Measurements from ENCODE around the gene SLC27A3. TPM values are rescaled to one million over a fixed set of nuclear protein-coding genes. Genes with fewer than 3 reads are reported as not detected.

Gene SLC27A3
- polyA plus RNA-seq, 2 of the 4 experiments (the other 2 are of a cell fraction): 1.3 to 2.1 TPM

GRCh38 chr1:153735090-153735420 is 40.2 kb upstream of the SLC27A3 start (continued):
- TF ChIP-seq CTCF (IDR thresholded peaks at IDR 0.05): no peak
- no peak for TF ChIP-seq NPAS2 (CRISPR knock-in tag; IDR thresholded peaks at IDR 0.05; ENCODE audit: borderline replicate concordance)
- no peak for TF ChIP-seq EHF (CRISPR knock-in tag; IDR thresholded peaks at IDR 0.05)
- no peak for TF ChIP-seq ZNF302 (CRISPR knock-in tag; IDR thresholded peaks at IDR 0.05)
- TF ChIP-seq POLR2AphosphoS2 (conservative IDR thresholded peaks at IDR 0.05; ENCODE audit: low read length): no peak
- TF ChIP-seq NFE2L2 (conservative IDR thresholded peaks at IDR 0.05; ENCODE audit: low read length): no peak

GRCh38 chr1:153741986-153742385 is 33.2 kb upstream of the SLC27A3 start:
- POLR2A ChIA-PET: no interaction called here
- Histone ChIP-seq H3K4me1 (peaks cover 23% of the 10 kb centered on the region), H3K9me3 (no peaks in the 10 kb centered on the region), H3K4me2 (peak overlapping the region; percentile 61), H3K27ac (peak overlapping the region in 1 of 2 experiments; percentile 74; a peak in 4 of 6 replicates), H3K4me3 (no peak overlapping the region)
- TF ChIP-seq CHD2 (IDR thresholded peaks at IDR 0.05; ENCODE audit: low read length, partially characterized antibody): no peak
- no peak for TF ChIP-seq PHF8 (IDR thresholded peaks at IDR 0.05; ENCODE audit: borderline replicate concordance, low read depth)
- no peak for TF ChIP-seq RNF2 (IDR thresholded peaks at IDR 0.05; ENCODE audit: borderline replicate concordance, low read depth)
- no peak for TF ChIP-seq ESRRA (IDR thresholded peaks at IDR 0.05; ENCODE audit: borderline replicate concordance, low read length)
- TF ChIP-seq ZNF302 (CRISPR knock-in tag; IDR thresholded peaks at IDR 0.05): no peak
- no peak for TF ChIP-seq SMC3 (IDR thresholded peaks at IDR 0.05)
- TF ChIP-seq PBX3 (IDR thresholded peaks at IDR 0.05): no peak
- no peak for TF ChIP-seq RFX5 (IDR thresholded peaks at IDR 0.05)
- TF ChIP-seq SREBF2 (IDR thresholded peaks at IDR 0.05): no peak
- no peak for TF ChIP-seq CEBPB (IDR thresholded peaks at IDR 0.05)
- TF ChIP-seq NPAS2 (CRISPR knock-in tag; IDR thresholded peaks at IDR 0.05; ENCODE audit: borderline replicate concordance): no peak
- TF ChIP-seq MYC (IDR thresholded peaks at IDR 0.05; ENCODE audit: borderline replicate concordance, low read length): no peak
- TF ChIP-seq USF2 (IDR thresholded peaks at IDR 0.05): no peak
- no peak for TF ChIP-seq HDAC2 (IDR thresholded peaks at IDR 0.05)
- no peak for TF ChIP-seq BHLHE40 (IDR thresholded peaks at IDR 0.05; ENCODE audit: low read depth, low read length)
- no peak for FAIRE-seq
- WGBS (ENCODE audit: missing lambda C conversion rate): 74% methylated on average over 2 of the region's 2 CpGs
- CTCF ChIA-PET: interaction anchor here (0.5 to 3.2 kb wide), 5 partner anchors 8 to 204 kb away, joined by 3 to 19 read pairs (median 4); partner anchors contain the start of genes DENND4B and NPR1
- no peak for DNase-seq (ENCODE audit: low read depth in 1 of 2, low spot score in 1 of 2)
- no peak for ATAC-seq

GRCh38 chr1:153742411-153743142 is 32.6 kb upstream of the SLC27A3 start:
- ATAC-seq (peak; percentile 19 to 54; a peak in 3 of 6 replicates), FAIRE-seq (no peak), DNase-seq (ENCODE audit: low read depth in 1 of 2, low spot score in 1 of 2) (peak in 1 of 2 experiments; percentile 39)
- no peak for TF ChIP-seq CHD2 (IDR thresholded peaks at IDR 0.05; ENCODE audit: low read length, partially characterized antibody)
- no peak for TF ChIP-seq FOSL2 (IDR thresholded peaks at IDR 0.05)
- peak; percentile 17; the same call in 1 of the 2 replicates for TF ChIP-seq FOSL2 (CRISPR knock-in tag; IDR thresholded peaks at IDR 0.05)
- H3K4me2 ChIP-seq: peak overlapping the region; percentile 61
- peak overlapping the region in 1 of 2 experiments; percentile 74; a peak in 3 of 6 replicates for H3K27ac ChIP-seq
- ChIA-PET POLR2A (no interaction called here), CTCF (interaction anchor here (0.5 to 3.2 kb wide), 7 partner anchors 10 to 390 kb away, joined by 3 to 19 read pairs (median 4); partner anchors contain the start of genes DENND4B and NPR1)
- WGBS (ENCODE audit: missing lambda C conversion rate): 63% methylated on average over 5 of the region's 5 CpGs
- H3K9me3 ChIP-seq: no peaks in the 10 kb centered on the region
- H3K4me1 ChIP-seq: peaks cover 23% of the 10 kb centered on the region
- H3K4me3 ChIP-seq: no peak overlapping the region
